MCF 10A (cell line): Measurements from ENCODE around the gene TMEM184A. TPM values are rescaled to one million over a fixed set of nuclear protein-coding genes. Genes with fewer than 3 reads are reported as not detected.

Experiments used
- BruUV-seq: library from RNA; stranded (reverse); fragments of 400-500 nt; replicated peaks from 2 replicates; lab custom pipeline; 2021; lab: Mats Ljungman, UMichigan
- CTCF ChIA-PET: fragments of 300-600 bp; sonication (Branson Sonifier 250); formaldehyde crosslinking; extraction: SDS; loops from one replicate; lab custom pipeline; 2021; ENCODE audit warnings: antibody characterized with exemption, inconsistent platforms; lab: Yijun Ruan, JAX
- POLR2A ChIA-PET: fragments of 300-600, 350-650 bp; sonication (Branson Sonifier 250); formaldehyde crosslinking; extraction: SDS; loops from one replicate; lab custom pipeline; 2020; ENCODE audit warnings: antibody characterized with exemption, inconsistent platforms; lab: Yijun Ruan, JAX
- DNase-seq: peaks from one replicate; pipeline ENCODE4 v3.0.0-alpha.2; 2018; ENCODE audit not compliant: unreplicated experiment
- H3K27ac Mint-ChIP-seq: one replicate; pipeline ENCODE4 v1.8.0; 2022; ENCODE audit warnings: mild to moderate bottlenecking, low read depth, mixed read lengths; ENCODE audit not compliant: unreplicated experiment
- H3K27me3 Mint-ChIP-seq: one replicate; pipeline ENCODE4 v1.8.0; 2022; ENCODE audit warnings: mixed read lengths; ENCODE audit not compliant: insufficient read depth, unreplicated experiment
- H3K36me3 Mint-ChIP-seq: one replicate; pipeline ENCODE4 v1.8.0; 2022; ENCODE audit warnings: mild to moderate bottlenecking, moderate library complexity, mixed read lengths; ENCODE audit not compliant: insufficient read depth, unreplicated experiment
- H3K4me1 Mint-ChIP-seq: one replicate; pipeline ENCODE4 v1.8.0; 2022; ENCODE audit warnings: mixed read lengths; ENCODE audit not compliant: insufficient read depth, unreplicated experiment
- H3K4me3 Mint-ChIP-seq: one replicate; pipeline ENCODE4 v1.8.0; 2022; ENCODE audit warnings: mild to moderate bottlenecking, moderate library complexity, mixed read lengths; ENCODE audit not compliant: unreplicated experiment
- H3K9me3 Mint-ChIP-seq: one replicate; pipeline ENCODE4 v1.8.0; 2022; ENCODE audit warnings: mixed read lengths; ENCODE audit not compliant: unreplicated experiment
- CTCF ChIP-seq: fragments of 200-600 bp; IDR thresholded peaks from one replicate; pipeline ENCODE4 v1.8.0; 2022; ENCODE audit warnings: antibody characterized with exemption, mild to moderate bottlenecking; ENCODE audit not compliant: unreplicated experiment
- intact Hi-C: fragments of 100-400 bp; cut with micrococcal nuclease; formaldehyde crosslinking; loops from 2 replicates; pipeline ENCODE4 v1.14.1; 2022
- total RNA-seq: library from RNA; stranded (reverse); gene quantifications from 2 replicates; pipeline ENCODE4 v1.2.3, GENCODE V29; 2022

Gene TMEM184A
- total RNA-seq, 1 experiment from 2014 or later, result 14.2 TPM

GRCh38 chr7:1579481-1580421 lies 23.7 kb upstream of the TMEM184A start:
- H3K9me3 Mint-ChIP-seq, result peaks cover 8% of the 10 kb centered on the region
- H3K27me3 Mint-ChIP-seq, result peaks cover 11% of the 10 kb centered on the region
- peak; percentile 93 for TF ChIP-seq CTCF
- H3K4me3 Mint-ChIP-seq, result no peak overlapping the region
- ChIA-PET CTCF (interaction anchor here (0.6 to 1.0 kb wide), 10 partner anchors 9 to 773 kb away, joined by 3 to 6 read pairs (median 4); no protein-coding TSS in a partner anchor), POLR2A (no interaction called here)
- BruUV-seq, result no TSS peak
- intact Hi-C loops, result loop anchor here (1.0 to 10.0 kb wide), 2 partner anchors 615 to 769 kb away; no protein-coding TSS in a partner anchor
- H3K27ac Mint-ChIP-seq, result no peak overlapping the region
- peak; percentile 66 for DNase-seq
- H3K4me1 Mint-ChIP-seq, result peaks cover 7% of the 10 kb centered on the region
- no peaks in the 10 kb centered on the region for H3K36me3 Mint-ChIP-seq

GRCh38 chr7:1578513-1578912 lies 22.5 kb upstream of the TMEM184A start:
- ChIA-PET CTCF (interaction anchor here (0.7 to 1.0 kb wide), 13 partner anchors 17 to 768 kb away, joined by 3 to 5 read pairs (median 3); no protein-coding TSS in a partner anchor), POLR2A (no interaction called here)
- Mint-ChIP-seq H3K36me3 (no peaks in the 10 kb centered on the region), H3K4me3 (no peak overlapping the region), H3K9me3 (peaks cover 8% of the 10 kb centered on the region), H3K27me3 (peaks cover 11% of the 10 kb centered on the region), H3K27ac (no peak overlapping the region), H3K4me1 (peaks cover 7% of the 10 kb centered on the region)
- intact Hi-C loops, result loop anchor here (10.0 kb wide), 1 partner anchor 616 kb away; no protein-coding TSS in a partner anchor
- no TSS peak for BruUV-seq
- DNase-seq, result no peak
- TF ChIP-seq CTCF, result no peak

- TF ChIP-seq CTCF, result no peak
- ChIA-PET POLR2A (no interaction called here), CTCF (interaction anchor here (0.7 kb wide), 1 partner anchor 771 kb away, joined by 3 read pairs; no protein-coding TSS in a partner anchor)
- intact Hi-C loops, result loop anchor here (10.0 kb wide), 1 partner anchor 618 kb away; no protein-coding TSS in a partner anchor
- no peak overlapping the region for H3K27ac Mint-ChIP-seq
- H3K4me3 Mint-ChIP-seq, result no peak overlapping the region
- peaks cover 8% of the 10 kb centered on the region for H3K36me3 Mint-ChIP-seq
- peaks cover 11% of the 10 kb centered on the region for H3K27me3 Mint-ChIP-seq
- peaks cover 8% of the 10 kb centered on the region for H3K9me3 Mint-ChIP-seq
- no peak for DNase-seq
- peaks cover 7% of the 10 kb centered on the region for H3K4me1 Mint-ChIP-seq
- BruUV-seq, result no TSS peak
Observed at GRCh38 chr7:1576521-1577253, 20.7 kb upstream of the TMEM184A start.
